ENCODE data around the gene S100A1.
"Not testable (repeated sequence)": the region's sequence is repeated elsewhere in the genome, so short reads cannot be mapped to it uniquely, and the experiment has no call there.

Gene S100A1

GRCh38 chr1:153627715-153628626 is at the start of gene S100A1:
S100A1 (plus strand) TSS chr1:153628434; CDS start chr1:153630522, 2,088 bp downstream.
- DNase-seq (ENCODE audit: low spot score): no peak
- no peak for TF ChIP-seq CTCF (IDR thresholded peaks at IDR 0.05; ENCODE audit: borderline replicate concordance, control extremely low read depth, extremely low read depth, insufficient read depth, missing control alignments)
- in situ Hi-C loops (cut with MboI; ENCODE audit: low sequenced_read_pairs, unreplicated experiment): no loop called here

GRCh38 chr1:153578490-153578889 is 49.7 kb upstream of the S100A1 start:
- in situ Hi-C loops (cut with MboI; ENCODE audit: low sequenced_read_pairs, unreplicated experiment): no loop called here
- TF ChIP-seq CTCF (IDR thresholded peaks at IDR 0.05; ENCODE audit: borderline replicate concordance, control extremely low read depth, extremely low read depth, insufficient read depth, missing control alignments): no peak

GRCh38 chr1:153578936-153579335 is 49.3 kb upstream of the S100A1 start:
- in situ Hi-C loops (cut with MboI; ENCODE audit: low sequenced_read_pairs, unreplicated experiment): no loop called here
- no peak for TF ChIP-seq CTCF (IDR thresholded peaks at IDR 0.05; ENCODE audit: borderline replicate concordance, control extremely low read depth, extremely low read depth, insufficient read depth, missing control alignments)

More at GRCh38 chr1:153578490-153578889, 49.7 kb upstream of the S100A1 start:
- DNase-seq (ENCODE audit: low spot score): no peak

GRCh38 chr1:153582836-153583235 is 45.4 kb upstream of the S100A1 start:
- DNase-seq (ENCODE audit: low spot score); in situ Hi-C loops (cut with MboI; ENCODE audit: low sequenced_read_pairs, unreplicated experiment): not testable (repeated sequence)

More at GRCh38 chr1:153578936-153579335, 49.3 kb upstream of the S100A1 start:
- DNase-seq (ENCODE audit: low spot score): no peak

- in situ Hi-C loops (cut with MboI; ENCODE audit: low sequenced_read_pairs, unreplicated experiment); DNase-seq (ENCODE audit: low spot score): not testable (repeated sequence)
These were observed 44.7 kb upstream of the S100A1 start for GRCh38 chr1:153583514-153583913.

GRCh38 chr1:153583976-153584375 is 44.3 kb upstream of the S100A1 start:
- TF ChIP-seq CTCF (IDR thresholded peaks at IDR 0.05; ENCODE audit: borderline replicate concordance, control extremely low read depth, extremely low read depth, insufficient read depth, missing control alignments): no peak
- in situ Hi-C loops (cut with MboI; ENCODE audit: low sequenced_read_pairs, unreplicated experiment): no loop called here
- DNase-seq (ENCODE audit: low spot score): no peak

- in situ Hi-C loops (cut with MboI; ENCODE audit: low sequenced_read_pairs, unreplicated experiment): no loop called here
- TF ChIP-seq CTCF (IDR thresholded peaks at IDR 0.05; ENCODE audit: borderline replicate concordance, control extremely low read depth, extremely low read depth, insufficient read depth, missing control alignments): no peak
These were observed 43.2 kb upstream of the S100A1 start for GRCh38 chr1:153585006-153585405.

More at GRCh38 chr1:153585006-153585405, 43.2 kb upstream of the S100A1 start:
- no peak for DNase-seq (ENCODE audit: low spot score)
